ENCODE data around the gene TLR3.

DNA sequence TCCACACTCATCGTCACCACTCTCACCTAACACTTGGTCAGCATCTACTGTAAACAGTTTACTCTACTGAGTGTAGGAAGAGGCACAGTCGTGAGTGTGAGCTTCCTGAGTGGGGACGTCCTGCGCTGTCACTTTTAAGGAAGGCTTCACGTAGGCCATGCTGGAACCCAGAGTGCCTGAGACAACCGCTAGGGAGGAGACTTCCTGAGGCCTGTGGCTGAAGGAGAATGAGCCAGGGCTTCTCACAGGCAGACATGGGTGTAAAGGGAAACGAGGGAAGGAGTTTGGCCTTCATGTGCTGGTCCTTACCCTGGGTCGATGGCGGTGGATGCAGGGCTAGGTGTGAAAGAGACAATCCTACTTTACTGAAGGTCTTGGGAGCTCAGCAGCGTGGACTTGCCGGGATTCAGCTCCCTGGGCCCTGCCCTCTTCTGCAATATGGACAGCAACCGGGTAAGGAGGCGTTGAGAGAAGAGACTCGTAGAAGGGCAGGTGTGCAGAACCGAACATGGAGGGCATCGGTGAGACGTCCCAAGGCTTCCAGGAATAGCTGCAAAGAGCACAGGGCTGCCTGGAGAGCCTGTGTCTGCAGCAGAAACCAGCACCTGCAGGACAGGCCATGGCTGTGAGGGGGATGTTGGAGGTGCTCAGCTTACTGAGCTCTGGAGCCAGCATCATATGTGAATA lies 48.7 kb upstream of the TLR3 start:
- no peak for TF ChIP-seq ZBTB7A (tag by site-specific recombination; IDR thresholded peaks at IDR 0.05; ENCODE audit: low read depth)
- TF ChIP-seq, protein P1, sequence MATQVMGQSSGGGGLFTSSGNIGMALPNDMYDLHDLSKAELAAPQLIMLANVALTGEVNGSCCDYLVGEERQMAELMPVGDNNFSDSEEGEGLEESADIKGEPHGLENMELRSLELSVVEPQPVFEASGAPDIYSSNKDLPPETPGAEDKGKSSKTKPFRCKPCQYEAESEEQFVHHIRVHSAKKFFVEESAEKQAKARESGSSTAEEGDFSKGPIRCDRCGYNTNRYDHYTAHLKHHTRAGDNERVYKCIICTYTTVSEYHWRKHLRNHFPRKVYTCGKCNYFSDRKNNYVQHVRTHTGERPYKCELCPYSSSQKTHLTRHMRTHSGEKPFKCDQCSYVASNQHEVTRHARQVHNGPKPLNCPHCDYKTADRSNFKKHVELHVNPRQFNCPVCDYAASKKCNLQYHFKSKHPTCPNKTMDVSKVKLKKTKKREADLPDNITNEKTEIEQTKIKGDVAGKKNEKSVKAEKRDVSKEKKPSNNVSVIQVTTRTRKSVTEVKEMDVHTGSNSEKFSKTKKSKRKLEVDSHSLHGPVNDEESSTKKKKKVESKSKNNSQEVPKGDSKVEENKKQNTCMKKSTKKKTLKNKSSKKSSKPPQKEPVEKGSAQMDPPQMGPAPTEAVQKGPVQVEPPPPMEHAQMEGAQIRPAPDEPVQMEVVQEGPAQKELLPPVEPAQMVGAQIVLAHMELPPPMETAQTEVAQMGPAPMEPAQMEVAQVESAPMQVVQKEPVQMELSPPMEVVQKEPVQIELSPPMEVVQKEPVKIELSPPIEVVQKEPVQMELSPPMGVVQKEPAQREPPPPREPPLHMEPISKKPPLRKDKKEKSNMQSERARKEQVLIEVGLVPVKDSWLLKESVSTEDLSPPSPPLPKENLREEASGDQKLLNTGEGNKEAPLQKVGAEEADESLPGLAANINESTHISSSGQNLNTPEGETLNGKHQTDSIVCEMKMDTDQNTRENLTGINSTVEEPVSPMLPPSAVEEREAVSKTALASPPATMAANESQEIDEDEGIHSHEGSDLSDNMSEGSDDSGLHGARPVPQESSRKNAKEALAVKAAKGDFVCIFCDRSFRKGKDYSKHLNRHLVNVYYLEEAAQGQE (tag by site-specific recombination; IDR thresholded peaks at IDR 0.05): no peak
- TF ChIP-seq, protein P2, sequence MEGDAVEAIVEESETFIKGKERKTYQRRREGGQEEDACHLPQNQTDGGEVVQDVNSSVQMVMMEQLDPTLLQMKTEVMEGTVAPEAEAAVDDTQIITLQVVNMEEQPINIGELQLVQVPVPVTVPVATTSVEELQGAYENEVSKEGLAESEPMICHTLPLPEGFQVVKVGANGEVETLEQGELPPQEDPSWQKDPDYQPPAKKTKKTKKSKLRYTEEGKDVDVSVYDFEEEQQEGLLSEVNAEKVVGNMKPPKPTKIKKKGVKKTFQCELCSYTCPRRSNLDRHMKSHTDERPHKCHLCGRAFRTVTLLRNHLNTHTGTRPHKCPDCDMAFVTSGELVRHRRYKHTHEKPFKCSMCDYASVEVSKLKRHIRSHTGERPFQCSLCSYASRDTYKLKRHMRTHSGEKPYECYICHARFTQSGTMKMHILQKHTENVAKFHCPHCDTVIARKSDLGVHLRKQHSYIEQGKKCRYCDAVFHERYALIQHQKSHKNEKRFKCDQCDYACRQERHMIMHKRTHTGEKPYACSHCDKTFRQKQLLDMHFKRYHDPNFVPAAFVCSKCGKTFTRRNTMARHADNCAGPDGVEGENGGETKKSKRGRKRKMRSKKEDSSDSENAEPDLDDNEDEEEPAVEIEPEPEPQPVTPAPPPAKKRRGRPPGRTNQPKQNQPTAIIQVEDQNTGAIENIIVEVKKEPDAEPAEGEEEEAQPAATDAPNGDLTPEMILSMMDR (tag by site-specific recombination; IDR thresholded peaks at IDR 0.05): no peak
- TF ChIP-seq, protein P3, sequence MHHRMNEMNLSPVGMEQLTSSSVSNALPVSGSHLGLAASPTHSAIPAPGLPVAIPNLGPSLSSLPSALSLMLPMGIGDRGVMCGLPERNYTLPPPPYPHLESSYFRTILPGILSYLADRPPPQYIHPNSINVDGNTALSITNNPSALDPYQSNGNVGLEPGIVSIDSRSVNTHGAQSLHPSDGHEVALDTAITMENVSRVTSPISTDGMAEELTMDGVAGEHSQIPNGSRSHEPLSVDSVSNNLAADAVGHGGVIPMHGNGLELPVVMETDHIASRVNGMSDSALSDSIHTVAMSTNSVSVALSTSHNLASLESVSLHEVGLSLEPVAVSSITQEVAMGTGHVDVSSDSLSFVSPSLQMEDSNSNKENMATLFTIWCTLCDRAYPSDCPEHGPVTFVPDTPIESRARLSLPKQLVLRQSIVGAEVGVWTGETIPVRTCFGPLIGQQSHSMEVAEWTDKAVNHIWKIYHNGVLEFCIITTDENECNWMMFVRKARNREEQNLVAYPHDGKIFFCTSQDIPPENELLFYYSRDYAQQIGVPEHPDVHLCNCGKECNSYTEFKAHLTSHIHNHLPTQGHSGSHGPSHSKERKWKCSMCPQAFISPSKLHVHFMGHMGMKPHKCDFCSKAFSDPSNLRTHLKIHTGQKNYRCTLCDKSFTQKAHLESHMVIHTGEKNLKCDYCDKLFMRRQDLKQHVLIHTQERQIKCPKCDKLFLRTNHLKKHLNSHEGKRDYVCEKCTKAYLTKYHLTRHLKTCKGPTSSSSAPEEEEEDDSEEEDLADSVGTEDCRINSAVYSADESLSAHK (tag by site-specific recombination; IDR thresholded peaks at IDR 0.05): no peak
- TF ChIP-seq ZBTB17 (tag by site-specific recombination; IDR thresholded peaks at IDR 0.05): no peak
- TF ChIP-seq ZNF560 (tag by site-specific recombination; IDR thresholded peaks at IDR 0.05; ENCODE audit: borderline replicate concordance): no peak
- TF ChIP-seq BCL11B (tag by site-specific recombination; IDR thresholded peaks at IDR 0.05; ENCODE audit: low read depth): no peak
- TF ChIP-seq ZNF157 (tag by site-specific recombination; IDR thresholded peaks at IDR 0.05): no peak
- no peak for TF ChIP-seq ZNF292 (tag by site-specific recombination; IDR thresholded peaks at IDR 0.05; ENCODE audit: borderline replicate concordance, low read depth)
- TF ChIP-seq ZNF266 (tag by site-specific recombination; IDR thresholded peaks at IDR 0.05; ENCODE audit: low read depth): no peak
- no peak for TF ChIP-seq ZNF140 (tag by site-specific recombination; IDR thresholded peaks at IDR 0.05)
- no peak for TF ChIP-seq ZNF416 (tag by site-specific recombination; IDR thresholded peaks at IDR 0.05)
- no peak for TF ChIP-seq ZNF114 (tag by site-specific recombination; IDR thresholded peaks at IDR 0.05)
